GM18505 (cell line): Measurements from ENCODE around the gene RAI1.
"Not testable (repeated sequence)": the region's sequence is repeated elsewhere in the genome, so short reads cannot be mapped to it uniquely, and the experiment has no call there.

Experiments used
- ATAC-seq: cut with Tn5 transposase; IDR thresholded peaks from one replicate; pipeline ENCODE4 v1.9.1; 2021; ENCODE audit not compliant: unreplicated experiment
- POLR2A ChIP-seq: IDR thresholded peaks from 4 replicates; pipeline ENCODE4 v1.6.1; 2011; ENCODE audit warnings: borderline replicate concordance; ENCODE audit not compliant: insufficient read depth, insufficient read length; ENCODE audit errors: extremely low read depth

RAI1 gene

GRCh38 chr17:17670701-17671305 is 10.5 kb upstream of the RAI1 start:
- ATAC-seq: no peak
- TF ChIP-seq POLR2A: no peak

- no peak for TF ChIP-seq POLR2A
- no peak for ATAC-seq
Observed at GRCh38 chr17:17671369-17672129, 9.7 kb upstream of the RAI1 start.

GRCh38 chr17:17672453-17673368 is 8.5 kb upstream of the RAI1 start:
- TF ChIP-seq POLR2A: no peak
- ATAC-seq: no peak

- no peak for ATAC-seq
- TF ChIP-seq POLR2A: no peak
Observed at GRCh38 chr17:17675416-17675815, 5.8 kb upstream of the RAI1 start.

- no peak for ATAC-seq
Observed at GRCh38 chr17:17675925-17676534, 5.2 kb upstream of the RAI1 start.

GRCh38 chr17:17676752-17677151 is 4.5 kb upstream of the RAI1 start:
- no peak for TF ChIP-seq POLR2A
- no peak for ATAC-seq

More at GRCh38 chr17:17675925-17676534, 5.2 kb upstream of the RAI1 start:
- TF ChIP-seq POLR2A: no peak

- no peak for TF ChIP-seq POLR2A
- no peak for ATAC-seq
Observed at GRCh38 chr17:17677299-17678040, 3.8 kb upstream of the RAI1 start.

GRCh38 chr17:17678063-17678699 is 3.1 kb upstream of the RAI1 start:
- not testable (repeated sequence) for ATAC-seq

GRCh38 chr17:17679243-17679642 is 2.0 kb upstream of the RAI1 start:
- TF ChIP-seq POLR2A: no peak
- ATAC-seq: no peak

GRCh38 chr17:17679748-17680147 is 1.5 kb upstream of the RAI1 start:
- no peak for TF ChIP-seq POLR2A
- ATAC-seq: no peak

GRCh38 chr17:17680477-17681186 is 626 bp upstream of the RAI1 start:
- ATAC-seq: no peak
- no peak for TF ChIP-seq POLR2A
